ENCODE results near the gene PLXNA4.

GRCh38 chr7:132367004-132367403 lies 209.3 kb downstream of the PLXNA4 start:
- TF ChIP-seq POLR2AphosphoS5 (IDR thresholded peaks at IDR 0.05) (no peak), CTCF (IDR thresholded peaks at IDR 0.05) (no peak)

Measured in prostate gland (tissue), 2 donors.